HG02840 (cell line): ENCODE results near the gene CAPN9.

Experiments used
- ATAC-seq: cut with Tn5 transposase; IDR thresholded peaks from one replicate; pipeline ENCODE4 v1.9.1; 2021; ENCODE audit warnings: mild to moderate bottlenecking, moderate library complexity, moderate number of reproducible peaks; ENCODE audit not compliant: unreplicated experiment, low FRiP score

Gene CAPN9

DNA sequence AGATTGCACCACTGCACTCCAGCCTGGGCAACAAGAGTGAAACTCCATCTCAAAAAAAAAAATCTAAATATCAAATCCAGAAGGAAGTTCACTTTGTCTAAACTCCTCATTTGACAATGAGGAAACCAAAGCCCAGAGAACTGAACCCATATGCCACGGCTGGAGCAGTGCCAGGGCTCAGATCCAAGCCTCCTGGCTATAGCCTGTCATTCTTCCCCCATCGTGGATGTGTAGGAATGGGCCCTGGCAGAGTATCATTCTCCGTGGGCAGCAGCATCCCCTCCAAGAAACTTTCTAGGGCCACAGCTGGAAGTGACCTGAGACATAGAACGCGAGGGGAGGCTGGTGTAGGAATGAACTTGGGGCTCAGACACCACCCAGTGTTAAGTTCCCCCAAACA is 47.2 kb downstream of the CAPN9 start:
- no peak for ATAC-seq

- no peak for ATAC-seq
These were observed 47.9 kb downstream of the CAPN9 start for GRCh38 chr1:230794871-230795605.

GRCh38 chr1:230796626-230797025 is 49.4 kb downstream of the CAPN9 start:
- no peak for ATAC-seq

DNA sequence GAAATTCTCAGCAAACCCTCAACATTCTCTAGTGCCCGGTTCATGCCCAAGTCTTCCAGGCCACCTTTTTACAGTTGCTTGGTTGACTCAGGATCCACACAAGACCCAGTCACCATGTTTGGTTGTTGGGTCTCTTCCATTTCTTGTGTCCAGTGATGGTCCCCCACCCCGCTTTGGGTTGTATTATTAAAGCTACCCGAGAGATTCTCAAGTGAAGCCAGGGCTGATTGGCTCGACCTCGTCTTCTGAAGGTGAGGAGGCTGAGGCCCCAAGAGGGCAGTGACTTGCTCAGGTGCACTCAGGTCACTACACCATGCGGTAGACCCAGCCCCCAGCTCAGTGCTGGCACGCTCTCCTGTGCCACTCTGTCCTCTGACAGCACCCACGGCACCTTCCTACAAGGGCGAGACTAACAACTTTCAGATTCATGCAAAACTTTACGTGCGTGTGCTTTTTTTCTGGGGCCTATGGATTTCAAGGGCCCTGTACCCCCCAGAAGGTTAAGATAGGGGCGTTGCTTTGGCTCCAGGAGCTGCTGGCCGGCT is 50.3 kb downstream of the CAPN9 start:
- ATAC-seq, result no peak

GRCh38 chr1:230797942-230798365 is 50.8 kb downstream of the CAPN9 start:
- ATAC-seq, result no peak

DNA sequence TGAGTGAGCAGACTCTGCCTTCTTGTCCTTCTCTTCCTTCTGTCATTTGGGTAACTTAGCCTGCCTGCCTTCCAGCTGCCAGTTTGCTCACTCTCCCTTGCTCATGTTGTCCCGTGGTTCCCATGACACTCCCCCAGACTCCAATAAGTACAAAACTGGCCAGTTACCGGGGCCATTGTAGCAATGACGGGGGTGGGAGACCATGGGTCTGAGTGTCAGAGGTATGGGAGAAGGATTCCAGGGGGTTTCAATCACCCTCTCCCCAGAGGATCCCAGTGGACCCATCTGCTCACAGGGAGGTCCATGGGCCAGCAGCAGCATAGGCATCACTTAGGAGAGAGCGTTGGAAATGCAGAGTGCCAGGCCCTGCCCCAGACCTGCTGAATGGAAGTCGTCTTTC is 51.3 kb downstream of the CAPN9 start:
- ATAC-seq, result no peak

DNA sequence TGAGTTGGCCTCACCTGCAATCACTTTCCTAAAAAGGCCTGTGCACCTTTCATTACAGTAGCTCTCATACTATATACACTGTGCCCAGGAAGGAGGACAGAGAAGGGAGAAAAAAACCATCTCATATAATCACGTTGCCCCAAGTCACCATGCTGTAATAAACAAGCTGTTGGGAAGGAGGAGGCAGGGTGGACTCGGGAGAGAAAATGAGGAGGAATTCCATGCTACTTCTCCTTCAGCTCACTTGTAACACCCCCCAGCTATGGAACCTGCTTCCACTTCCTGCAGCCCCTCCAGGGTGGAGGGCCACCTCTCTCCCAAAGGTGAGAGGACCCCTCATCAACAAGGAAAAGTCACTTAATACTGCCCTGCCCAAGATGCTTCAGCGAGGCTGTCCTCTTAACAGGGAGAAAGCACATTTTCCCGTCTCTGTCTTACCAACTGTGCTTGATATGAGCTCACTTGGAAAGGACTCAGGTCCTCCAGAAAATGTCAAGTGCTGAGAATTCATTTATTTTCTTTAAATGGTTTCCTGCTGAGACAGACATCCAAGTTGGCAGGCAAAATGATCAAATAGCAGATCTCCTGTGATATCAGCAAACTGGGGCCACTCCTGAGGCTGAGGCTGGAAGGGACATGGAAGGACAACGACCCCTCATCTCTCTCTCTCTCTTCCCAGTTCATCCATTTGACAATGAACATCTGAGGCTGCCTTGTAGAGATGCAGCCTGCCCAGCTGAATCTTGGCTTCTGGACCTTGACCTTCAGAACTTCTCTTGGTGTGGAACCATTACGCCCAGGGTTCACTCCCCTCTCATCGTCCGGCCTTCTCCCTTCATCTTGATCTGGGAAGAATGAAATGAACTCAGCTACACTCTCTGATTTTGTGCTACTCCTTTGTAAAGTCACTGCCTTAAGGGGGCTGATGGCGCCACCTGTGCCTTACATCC is 54.0 kb downstream of the CAPN9 start:
- ATAC-seq, result no peak

- no peak for ATAC-seq
These were observed 57.2 kb downstream of the CAPN9 start for GRCh38 chr1:230804396-230804795.

GRCh38 chr1:230806552-230806951 is 59.4 kb downstream of the CAPN9 start:
- ATAC-seq, result no peak

DNA sequence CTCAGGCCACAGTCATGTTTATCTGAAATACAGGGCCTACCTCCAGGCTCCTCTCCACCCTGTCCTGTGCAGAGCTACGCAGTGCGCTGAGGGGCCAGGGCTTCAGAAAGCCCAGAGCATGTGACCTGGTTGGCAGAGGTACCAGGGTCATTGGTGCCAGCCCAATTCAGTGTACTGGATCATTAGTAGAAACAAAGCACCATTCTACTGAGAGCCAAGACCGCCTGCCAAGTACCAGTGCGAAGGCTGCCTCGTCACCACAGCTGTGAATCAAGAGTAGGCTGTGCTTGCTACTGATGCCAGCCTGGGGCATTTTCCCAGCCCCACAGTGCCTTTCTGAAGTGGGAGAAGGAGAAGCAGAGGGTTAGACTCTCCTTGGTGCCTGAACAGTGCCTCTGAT is 59.8 kb downstream of the CAPN9 start:
- ATAC-seq, result no peak

GRCh38 chr1:230807561-230808280 is 60.5 kb downstream of the CAPN9 start:
- no peak for ATAC-seq

- no peak for ATAC-seq
These were observed 61.2 kb downstream of the CAPN9 start for GRCh38 chr1:230808281-230808872.

DNA sequence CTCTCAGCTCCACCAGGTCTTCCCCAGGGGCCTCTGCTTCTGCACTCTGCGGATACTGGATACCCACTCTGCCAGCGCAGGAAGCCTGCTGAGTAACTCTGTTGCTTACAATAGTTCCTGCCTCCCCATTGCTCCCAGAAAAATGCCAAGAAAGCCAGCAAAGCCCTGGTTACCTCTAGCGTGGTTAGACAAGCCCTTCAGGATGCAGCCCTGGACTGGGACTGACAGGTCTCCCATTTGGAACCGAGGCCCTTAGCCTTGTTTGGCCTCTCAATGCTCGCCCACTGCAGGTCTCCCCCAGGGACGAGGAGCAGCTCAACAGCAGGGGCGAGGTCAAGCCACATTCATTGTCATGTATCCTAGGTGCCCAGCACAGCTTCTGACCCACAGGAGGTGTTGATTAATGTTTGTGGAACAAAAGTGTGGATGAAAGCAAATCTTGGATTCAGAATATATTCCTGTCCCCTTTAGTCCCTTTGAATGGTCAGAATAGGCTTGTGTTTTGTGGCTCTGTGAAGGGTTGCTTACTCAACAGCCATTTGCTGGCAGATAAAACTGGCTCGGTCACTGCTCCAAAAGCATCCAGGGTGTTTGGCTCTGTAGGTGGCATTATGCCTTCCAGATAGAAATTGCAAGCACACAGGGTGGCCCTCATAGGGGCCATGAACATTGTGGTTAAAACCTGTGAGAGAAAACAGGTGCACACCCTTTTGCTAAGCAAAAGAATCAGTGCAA is 62.2 kb downstream of the CAPN9 start:
- ATAC-seq, result no peak

DNA sequence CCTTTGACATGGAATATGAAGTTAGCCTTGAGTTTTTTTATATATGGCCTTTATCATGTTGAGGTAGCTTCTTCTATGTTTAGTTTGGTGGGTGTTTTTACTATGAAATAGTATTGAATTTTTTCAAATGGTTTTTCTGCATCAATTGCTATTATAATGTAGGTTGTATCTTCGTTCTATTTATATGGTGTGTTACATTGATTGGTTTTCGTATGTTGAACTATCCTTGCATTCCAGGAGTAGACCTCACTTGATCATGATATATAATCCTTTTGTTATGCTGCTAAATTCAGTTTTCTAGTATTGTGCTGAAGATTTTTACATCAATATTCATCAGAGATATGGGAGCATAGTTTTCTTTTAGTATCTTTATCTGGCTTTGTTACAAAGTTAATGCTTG is 65.4 kb downstream of the CAPN9 start:
- ATAC-seq, result no peak

- no peak for ATAC-seq
These were observed 67.9 kb downstream of the CAPN9 start for GRCh38 chr1:230814949-230815692.

DNA sequence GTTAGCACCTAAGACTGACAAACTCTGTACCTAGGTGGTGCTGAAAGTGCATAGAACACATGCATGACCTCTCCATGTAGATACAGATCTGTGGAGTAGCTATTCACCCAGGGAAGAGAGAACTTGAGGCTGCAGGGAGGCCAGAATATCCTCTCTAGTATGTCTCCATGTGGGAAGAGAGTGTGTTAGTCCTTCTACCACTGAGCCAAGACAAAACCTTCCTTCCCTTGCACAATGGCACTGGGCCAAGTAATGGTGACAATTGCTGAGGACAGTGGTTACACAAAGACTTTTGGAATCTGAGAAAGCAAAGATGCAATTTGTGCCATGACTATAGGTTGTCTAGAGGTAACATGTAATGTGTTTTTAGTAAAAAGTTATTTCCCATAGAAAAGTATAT is 68.8 kb downstream of the CAPN9 start:
- ATAC-seq, result no peak

DNA sequence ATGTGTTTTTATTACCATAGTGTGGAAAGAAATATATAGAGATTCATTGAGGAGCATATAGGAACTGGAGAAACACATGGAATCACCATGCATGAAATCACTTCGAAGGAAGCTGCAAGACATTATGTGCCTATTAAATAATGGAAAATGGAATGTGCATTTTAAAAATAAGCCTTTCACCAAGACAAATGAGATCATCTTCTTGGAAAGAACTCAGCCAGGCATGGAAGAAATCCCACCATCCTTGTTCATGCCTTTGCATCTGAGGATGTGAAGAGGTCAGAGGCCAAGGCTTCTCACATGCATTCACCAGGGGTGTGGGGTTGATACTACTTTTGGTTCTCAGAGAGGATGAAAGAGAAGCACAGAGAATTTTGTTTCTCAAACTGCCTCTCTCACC is 71.2 kb downstream of the CAPN9 start:
- no peak for ATAC-seq

DNA sequence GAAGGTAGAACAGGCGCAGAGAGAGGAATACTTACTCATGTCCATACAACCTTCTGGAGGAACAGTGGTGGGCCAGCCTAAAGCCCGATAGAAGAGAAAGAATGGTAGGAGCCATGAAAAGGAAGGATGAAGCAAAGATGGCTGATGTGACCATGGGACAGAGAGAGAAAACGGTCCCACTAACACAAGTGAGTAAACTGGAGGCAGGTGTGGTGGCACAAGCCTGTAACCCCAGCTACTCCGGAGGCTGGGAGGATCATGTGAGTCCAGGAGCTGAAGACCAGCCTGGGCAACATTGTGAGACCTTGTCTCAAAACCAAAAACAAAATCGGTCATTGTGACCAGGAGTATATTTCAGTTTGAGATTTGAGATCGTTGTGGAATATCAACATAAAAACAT is 71.7 kb downstream of the CAPN9 start:
- ATAC-seq, result no peak

- no peak for ATAC-seq
These were observed 72.8 kb downstream of the CAPN9 start for GRCh38 chr1:230819976-230820375.
